GM12874 (cell line): ENCODE data around the gene WDR74.

Experiments used
- CTCF ChIP-seq: IDR thresholded peaks from 2 replicates; pipeline ENCODE4 v1.5.1; 2011; ENCODE audit warnings: low read depth, mild to moderate bottlenecking, control low read depth, low read length, moderate library complexity; ENCODE audit not compliant: insufficient read depth

WDR74 gene

DNA sequence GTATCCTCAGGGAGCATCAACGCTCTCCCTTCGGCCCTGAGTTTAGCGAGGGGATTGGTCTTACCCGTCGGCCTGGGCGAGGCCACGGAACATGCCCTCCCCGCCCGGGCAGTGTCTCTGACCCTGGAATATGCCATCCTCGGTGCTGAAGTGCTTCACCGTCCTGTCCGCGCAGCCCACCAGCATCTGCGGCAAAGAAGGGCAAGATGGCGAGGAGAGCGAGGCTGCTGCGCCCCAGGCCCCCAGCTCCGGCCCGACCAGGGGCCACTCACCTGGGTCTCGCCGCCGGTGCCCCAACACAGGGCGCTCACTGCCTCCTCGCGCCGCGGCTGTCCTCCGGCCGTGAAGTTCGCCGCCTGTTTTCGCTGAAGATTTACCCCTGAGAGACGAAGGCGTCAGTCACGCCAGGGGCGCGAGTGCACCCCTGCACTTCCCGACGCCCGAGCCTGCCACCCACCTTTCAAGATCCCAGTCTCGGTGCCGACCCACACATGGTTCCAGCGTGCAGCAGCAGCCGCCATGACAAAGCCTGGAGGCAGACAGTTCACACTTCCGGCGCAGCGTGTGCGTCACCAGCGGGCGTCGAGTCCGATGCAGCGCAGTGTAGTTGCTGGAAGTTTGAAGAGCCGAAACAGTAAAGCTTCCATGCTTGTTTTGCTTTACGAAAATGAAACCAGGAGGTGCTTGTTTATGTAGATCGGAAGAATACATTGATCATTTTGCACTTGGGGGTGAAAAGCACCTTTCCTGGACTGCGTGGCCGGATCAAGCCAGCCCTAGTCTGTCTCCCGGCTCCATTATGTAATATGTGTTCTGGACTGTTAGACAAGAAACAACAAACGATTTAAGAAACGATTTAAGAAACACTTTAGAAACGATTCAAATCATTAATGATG lies at the start of gene WDR74:
Gene WDR74, minus strand, starts transcription at position 541 of the 896 bp plus-strand sequence. Its CDS starts 20 bp downstream, at position 521.
- TF ChIP-seq CTCF = no peak

DNA sequence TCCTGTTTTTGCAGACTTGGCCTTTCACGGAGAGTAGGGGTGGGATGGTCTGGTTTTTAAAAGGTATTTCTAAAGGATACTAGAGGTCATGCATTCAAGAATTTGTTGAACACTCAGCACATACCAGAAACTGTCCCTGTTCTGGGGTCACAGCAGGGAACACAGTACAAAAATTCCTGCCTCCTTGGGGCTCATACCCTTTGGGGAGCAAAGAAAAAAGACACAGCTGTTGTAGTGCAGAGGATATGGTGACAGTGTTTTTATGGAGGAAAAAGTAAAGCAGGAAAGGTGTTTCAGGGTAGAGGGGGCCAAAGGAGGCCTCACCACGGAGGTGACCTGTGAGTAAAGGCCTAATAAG lies 49.7 kb upstream of the WDR74 start:
- no peak for TF ChIP-seq CTCF

DNA sequence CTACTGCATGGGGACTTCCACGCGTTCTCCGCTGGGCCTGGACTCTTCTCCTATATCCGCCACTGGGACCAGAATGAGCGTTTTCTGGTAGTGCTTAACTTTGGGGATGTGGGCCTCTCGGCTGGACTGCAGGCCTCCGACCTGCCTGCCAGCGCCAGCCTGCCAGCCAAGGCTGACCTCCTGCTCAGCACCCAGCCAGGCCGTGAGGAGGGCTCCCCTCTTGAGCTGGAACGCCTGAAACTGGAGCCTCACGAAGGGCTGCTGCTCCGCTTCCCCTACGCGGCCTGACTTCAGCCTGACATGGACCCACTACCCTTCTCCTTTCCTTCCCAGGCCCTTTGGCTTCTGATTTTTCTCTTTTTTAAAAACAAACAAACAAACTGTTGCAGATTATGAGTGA lies 49.0 kb upstream of the WDR74 start:
- no peak for TF ChIP-seq CTCF

DNA sequence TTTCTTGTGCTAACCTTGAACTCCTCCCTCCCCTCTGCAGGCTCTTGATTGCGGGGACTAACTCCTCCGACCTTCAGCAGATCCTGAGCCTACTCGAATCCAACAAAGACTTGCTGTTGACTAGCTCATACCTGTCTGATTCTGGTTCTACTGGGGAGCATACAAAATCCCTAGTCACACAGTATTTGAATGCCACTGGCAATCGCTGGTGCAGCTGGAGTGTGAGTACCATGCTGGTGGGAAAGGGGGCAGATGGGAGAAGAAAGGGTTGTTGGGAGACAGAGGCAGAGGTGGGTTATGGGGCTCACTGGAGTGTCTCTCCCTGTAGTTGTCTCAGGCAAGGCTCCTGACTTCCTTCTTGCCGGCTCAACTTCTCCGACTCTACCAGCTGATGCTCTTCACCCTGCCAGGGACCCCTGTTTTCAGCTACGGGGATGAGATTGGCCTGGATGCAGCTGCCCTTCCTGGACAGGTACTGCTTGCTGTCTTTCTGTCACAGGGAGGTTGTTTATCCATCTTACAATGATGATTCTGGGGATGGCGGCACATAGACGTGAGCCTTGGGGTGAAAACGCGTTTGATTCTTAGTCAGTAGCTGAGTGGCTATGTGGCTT lies 45.9 kb upstream of the WDR74 start:
- no peak for TF ChIP-seq CTCF

GRCh38 chr11:62883673-62884072 lies 44.3 kb upstream of the WDR74 start:
- no peak for TF ChIP-seq CTCF

DNA sequence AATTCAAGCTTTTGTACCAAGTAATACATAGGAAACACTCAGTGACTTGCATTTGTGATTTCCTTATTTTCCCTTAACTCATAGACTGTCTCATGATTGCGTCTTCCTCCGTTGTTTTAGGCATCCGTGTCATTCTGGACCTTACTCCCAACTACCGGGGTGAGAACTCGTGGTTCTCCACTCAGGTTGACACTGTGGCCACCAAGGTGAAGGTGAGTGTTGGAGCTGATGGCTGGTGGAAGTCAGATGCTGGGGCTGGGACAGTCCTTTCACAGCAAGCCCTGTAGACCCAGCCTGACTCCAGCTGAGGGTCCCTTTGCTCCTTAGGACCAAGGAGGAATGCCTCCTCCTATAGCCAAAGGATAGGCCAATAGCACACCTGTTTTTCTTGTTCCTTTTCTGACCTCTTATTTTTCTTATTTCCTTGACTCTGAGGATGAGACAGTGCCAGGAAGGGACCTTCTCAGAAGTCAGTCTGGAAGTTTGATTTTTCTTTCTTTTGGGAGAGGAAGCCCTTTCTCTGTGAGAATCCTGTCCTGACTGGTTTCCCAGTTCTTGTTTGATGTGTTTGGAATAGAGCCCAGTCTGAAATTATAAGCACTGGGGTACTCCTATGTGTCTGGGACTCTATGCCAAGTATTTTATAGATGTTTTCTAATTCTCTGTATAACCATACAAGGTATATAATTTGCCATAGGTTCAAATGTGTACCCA lies 43.6 kb upstream of the WDR74 start:
- no peak for TF ChIP-seq CTCF

DNA sequence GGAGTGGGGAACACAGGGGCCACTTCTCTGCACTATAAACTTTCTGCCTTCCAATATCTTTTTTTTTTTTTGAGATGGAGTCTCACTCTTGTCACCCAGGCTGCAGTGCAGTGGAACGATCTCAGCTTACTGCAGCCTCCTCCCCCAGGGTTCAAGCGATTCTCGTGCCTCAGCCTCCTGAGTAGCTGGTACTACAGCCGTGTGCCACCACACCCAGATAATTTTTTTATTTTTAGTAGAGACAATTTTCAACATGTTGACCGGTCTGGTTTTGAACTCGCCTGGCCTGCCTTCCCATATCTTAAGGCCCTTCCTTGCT lies 43.0 kb upstream of the WDR74 start:
- no peak for TF ChIP-seq CTCF
